Activated T-helper 1 cell treated with anti-CD3 and anti-CD28 coated beads, Interleukin-12 subunit alpha, Interleukin-12 subunit beta, Interleukin-2, Interleukin-4 antibody, amounts not matched to agents 30 ng/mL and 10 ng/mL and 1 ng/mL, durations not matched to agents 14 hours and 24 hours and 36 hours (primary cell): ENCODE data around the gene SLC5A10. TPM values are rescaled to one million over a fixed set of nuclear protein-coding genes. Genes with fewer than 3 reads are reported as not detected.

Experiments used
- DNase-seq: peaks from one replicate; pipeline ENCODE4 v3.0.0; 2021; ENCODE audit warnings: low spot score
- H3K27ac Mint-ChIP-seq: one replicate; pipeline ENCODE4 v1.8.0; 2021; ENCODE audit warnings: mild to moderate bottlenecking, mixed read lengths
- H3K27me3 Mint-ChIP-seq: one replicate; pipeline ENCODE4 v1.8.0; 2022; ENCODE audit warnings: mild to moderate bottlenecking, moderate library complexity, mixed read lengths; ENCODE audit not compliant: insufficient read depth
- H3K36me3 Mint-ChIP-seq: one replicate; pipeline ENCODE4 v1.8.0; 2021; ENCODE audit warnings: low read depth, mixed read lengths
- H3K4me1 Mint-ChIP-seq: one replicate; pipeline ENCODE4 v1.8.0; 2021; ENCODE audit warnings: low read depth, mixed read lengths
- H3K4me3 Mint-ChIP-seq: one replicate; pipeline ENCODE4 v1.8.0; 2021; ENCODE audit warnings: mild to moderate bottlenecking, moderate library complexity, mixed read lengths
- H3K9me3 Mint-ChIP-seq: one replicate; pipeline ENCODE4 v1.8.0; 2021; ENCODE audit warnings: mixed read lengths
- intact Hi-C: fragments of 100-400 bp; cut with micrococcal nuclease; formaldehyde crosslinking; loops from one replicate; pipeline ENCODE4 v1.15.1; 2024
- total RNA-seq: library from RNA; stranded (reverse); gene quantifications from 2 replicates; pipeline ENCODE4 v1.2.3, GENCODE V29; 2022

The SLC5A10 gene
- total RNA-seq, 1 donor from 2014 or later = not detected

- DNase-seq = no peak
- intact Hi-C loops = no loop called here
- Mint-ChIP-seq H3K36me3 (no peaks in the 10 kb centered on the region), H3K4me1 (peaks cover 22% of the 10 kb centered on the region), H3K27me3 (peaks cover 9% of the 10 kb centered on the region), H3K4me3 (no peak overlapping the region), H3K27ac (no peak overlapping the region), H3K9me3 (no peaks in the 10 kb centered on the region)
Measured at GRCh38 chr17:19006698-19007097, 54.7 kb downstream of the SLC5A10 start.

GRCh38 chr17:19009970-19010369 lies 58.0 kb downstream of the SLC5A10 start:
- Mint-ChIP-seq H3K4me3 (no peak overlapping the region), H3K27ac (no peak overlapping the region), H3K9me3 (no peaks in the 10 kb centered on the region), H3K36me3 (no peaks in the 10 kb centered on the region), H3K27me3 (peaks cover 10% of the 10 kb centered on the region), H3K4me1 (peaks cover 5% of the 10 kb centered on the region)
- intact Hi-C loops = no loop called here
- no peak for DNase-seq

- no peaks in the 10 kb centered on the region for H3K36me3 Mint-ChIP-seq
- H3K27me3 Mint-ChIP-seq = peaks cover 10% of the 10 kb centered on the region
- DNase-seq = no peak
- H3K4me3 Mint-ChIP-seq = no peak overlapping the region
- H3K27ac Mint-ChIP-seq = no peak overlapping the region
- intact Hi-C loops = no loop called here
- peaks cover 5% of the 10 kb centered on the region for H3K4me1 Mint-ChIP-seq
- no peaks in the 10 kb centered on the region for H3K9me3 Mint-ChIP-seq
Measured at GRCh38 chr17:19010729-19011505, 59.0 kb downstream of the SLC5A10 start.

DNA sequence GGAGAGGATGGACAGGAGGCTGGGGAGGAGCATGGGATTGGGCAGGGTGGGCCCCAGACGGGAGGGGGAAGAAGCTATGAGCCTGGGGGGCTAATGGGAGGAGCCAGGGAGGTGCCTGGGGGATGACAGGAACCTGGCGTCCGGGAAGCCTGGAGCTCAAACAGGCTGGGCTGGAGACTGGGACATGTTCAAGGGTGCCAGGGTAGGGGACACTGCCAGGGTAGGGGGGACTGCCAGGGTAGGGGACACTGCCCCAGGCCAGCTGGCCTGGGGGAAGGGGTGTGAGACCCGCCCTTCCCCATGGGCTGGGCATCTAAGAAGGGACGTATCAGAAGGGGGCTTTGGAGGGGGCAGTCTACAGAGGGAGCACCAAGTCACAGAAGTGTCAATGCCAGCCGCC lies 59.6 kb downstream of the SLC5A10 start:
- H3K36me3 Mint-ChIP-seq = no peaks in the 10 kb centered on the region
- DNase-seq = no peak
- peaks cover 10% of the 10 kb centered on the region for H3K27me3 Mint-ChIP-seq
- no peak overlapping the region for H3K4me3 Mint-ChIP-seq
- H3K9me3 Mint-ChIP-seq = no peaks in the 10 kb centered on the region
- H3K27ac Mint-ChIP-seq = no peak overlapping the region
- intact Hi-C loops = no loop called here
- peaks cover 5% of the 10 kb centered on the region for H3K4me1 Mint-ChIP-seq

DNA sequence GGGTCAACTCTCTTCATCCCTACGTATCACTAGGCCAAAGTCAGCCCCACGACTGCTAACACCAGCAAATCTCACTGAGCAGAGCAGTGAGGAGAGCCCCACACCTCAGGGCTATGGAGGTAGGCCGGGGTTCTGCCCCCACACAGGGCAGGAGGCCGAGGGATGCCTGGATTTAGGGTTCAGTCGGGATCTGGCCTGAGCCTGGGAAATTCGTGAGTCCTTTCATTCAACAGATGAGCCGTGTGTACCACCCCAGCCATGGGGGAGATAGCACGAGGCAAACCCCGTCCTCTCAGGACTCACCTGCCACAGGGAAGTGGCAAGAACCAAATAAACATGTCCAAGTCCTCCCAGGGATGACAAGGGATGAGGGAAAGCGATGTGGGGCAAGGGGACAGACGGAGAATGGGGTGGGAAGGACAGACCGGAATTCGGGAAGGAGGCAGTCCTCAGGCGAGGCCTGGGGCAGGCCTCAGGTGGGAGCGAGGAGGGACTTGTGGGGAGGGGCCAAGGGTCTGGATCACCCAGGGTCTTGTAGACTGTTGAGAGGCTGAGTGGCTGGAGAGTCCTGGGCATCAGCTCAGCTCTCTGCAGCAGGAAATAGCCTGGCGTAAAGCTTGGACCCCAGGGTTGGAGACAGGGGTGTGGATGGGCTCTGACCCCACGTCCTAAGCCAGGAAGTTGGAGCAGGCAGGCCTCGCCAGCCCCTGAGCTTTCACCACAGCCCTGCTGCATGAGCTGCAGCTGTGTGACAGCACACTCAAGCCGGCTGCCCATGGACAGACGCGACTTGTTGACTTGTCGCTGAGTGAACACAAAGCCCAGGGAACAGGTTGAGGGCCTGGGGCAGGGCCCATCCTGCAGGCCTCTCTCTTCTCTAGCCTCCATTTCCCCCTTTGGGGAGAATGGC lies 60.5 kb downstream of the SLC5A10 start:
- peaks cover 6% of the 10 kb centered on the region for H3K27me3 Mint-ChIP-seq
- DNase-seq = no peak
- no peak overlapping the region for H3K27ac Mint-ChIP-seq
- no peaks in the 10 kb centered on the region for H3K36me3 Mint-ChIP-seq
- no peaks in the 10 kb centered on the region for H3K9me3 Mint-ChIP-seq
- intact Hi-C loops = no loop called here
- peaks cover 4% of the 10 kb centered on the region for H3K4me1 Mint-ChIP-seq
- H3K4me3 Mint-ChIP-seq = no peak overlapping the region

DNA sequence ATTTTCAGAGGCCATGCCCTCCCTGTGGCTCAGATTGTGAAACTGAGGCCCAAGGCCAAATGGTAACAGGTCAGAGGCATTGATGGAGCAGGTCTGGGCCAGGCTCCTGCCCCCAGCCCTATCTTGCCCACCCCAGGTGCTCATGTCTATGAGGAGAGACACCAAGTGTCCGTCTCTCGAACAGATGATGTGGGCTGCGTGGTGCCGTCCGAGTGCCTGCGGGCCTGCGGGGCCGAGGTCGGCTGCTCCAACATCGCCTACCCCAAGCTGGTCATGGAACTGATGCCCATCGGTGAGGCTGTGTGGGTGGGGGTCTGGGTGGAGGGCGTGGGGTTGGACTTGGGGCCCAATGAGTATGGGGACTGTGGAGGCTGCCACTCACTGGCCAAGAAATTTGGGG lies 61.3 kb downstream of the SLC5A10 start:
- intact Hi-C loops = no loop called here
- no peak overlapping the region for H3K4me3 Mint-ChIP-seq
- no peak for DNase-seq
- H3K27ac Mint-ChIP-seq = no peak overlapping the region
- H3K36me3 Mint-ChIP-seq = no peaks in the 10 kb centered on the region
- no peaks in the 10 kb centered on the region for H3K4me1 Mint-ChIP-seq
- peaks cover 2% of the 10 kb centered on the region for H3K27me3 Mint-ChIP-seq
- H3K9me3 Mint-ChIP-seq = no peaks in the 10 kb centered on the region

- DNase-seq = no peak
- Mint-ChIP-seq H3K9me3 (no peaks in the 10 kb centered on the region), H3K36me3 (peaks cover 3% of the 10 kb centered on the region), H3K27me3 (peaks cover 2% of the 10 kb centered on the region), H3K27ac (no peak overlapping the region), H3K4me1 (no peaks in the 10 kb centered on the region), H3K4me3 (no peak overlapping the region)
- intact Hi-C loops = no loop called here
Measured at GRCh38 chr17:19013806-19014627, 62.1 kb downstream of the SLC5A10 start.

DNA sequence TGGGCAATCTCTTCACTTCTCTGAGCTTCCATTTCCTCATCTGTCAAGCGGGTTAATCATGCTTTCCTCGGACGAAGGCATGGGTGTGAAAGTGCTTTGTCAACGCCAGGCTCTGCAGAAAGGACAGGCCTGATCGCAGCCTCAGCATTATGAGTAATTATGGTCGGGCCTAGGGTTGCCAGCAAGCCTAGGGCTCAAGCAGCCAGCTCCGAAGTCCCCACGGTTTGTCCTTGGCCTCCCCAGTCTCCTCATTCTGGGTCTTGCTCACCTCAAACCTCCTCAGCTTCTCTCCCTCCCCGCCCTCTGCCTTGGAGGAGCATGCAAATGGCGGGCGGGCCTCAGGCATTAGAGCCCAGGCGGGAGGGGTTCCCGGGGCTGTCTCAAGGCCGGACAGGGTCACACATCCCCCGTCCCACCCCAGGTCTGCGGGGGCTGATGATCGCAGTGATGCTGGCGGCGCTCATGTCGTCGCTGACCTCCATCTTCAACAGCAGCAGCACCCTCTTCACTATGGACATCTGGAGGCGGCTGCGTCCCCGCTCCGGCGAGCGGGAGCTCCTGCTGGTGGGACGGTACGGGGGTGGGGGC lies 62.8 kb downstream of the SLC5A10 start:
- H3K4me3 Mint-ChIP-seq = no peak overlapping the region

DNA sequence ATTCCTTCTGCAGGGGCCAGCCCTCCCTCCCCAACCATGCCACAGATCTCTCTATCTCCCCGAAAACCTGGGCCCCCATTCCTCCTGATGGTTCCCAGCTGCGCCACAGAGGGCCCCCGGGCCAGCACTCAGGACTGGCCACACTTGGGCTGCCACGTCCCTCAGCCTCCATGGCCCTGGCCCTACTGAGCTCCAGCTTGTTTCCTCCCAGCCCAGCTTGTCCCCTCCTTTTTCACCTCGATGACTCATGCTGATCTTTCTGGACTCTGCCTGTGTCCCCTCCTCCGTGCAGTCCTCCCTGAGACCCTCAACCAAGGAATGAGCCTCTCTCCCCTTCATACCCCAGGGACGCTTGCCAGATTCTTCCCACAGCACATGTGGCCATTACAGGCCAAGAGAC lies 63.5 kb downstream of the SLC5A10 start:
- intact Hi-C loops = no loop called here
- Mint-ChIP-seq H3K36me3 (peaks cover 7% of the 10 kb centered on the region), H3K27ac (no peak overlapping the region), H3K27me3 (peaks cover 3% of the 10 kb centered on the region), H3K4me1 (no peaks in the 10 kb centered on the region), H3K4me3 (no peak overlapping the region), H3K9me3 (no peaks in the 10 kb centered on the region)
- DNase-seq = no peak

More for the DNA sequence above, 62.8 kb downstream of the SLC5A10 start:
- Mint-ChIP-seq H3K9me3 (no peaks in the 10 kb centered on the region), H3K27me3 (peaks cover 2% of the 10 kb centered on the region), H3K27ac (no peak overlapping the region), H3K36me3 (peaks cover 3% of the 10 kb centered on the region), H3K4me1 (no peaks in the 10 kb centered on the region)
- intact Hi-C loops = no loop called here
- DNase-seq = no peak

DNA sequence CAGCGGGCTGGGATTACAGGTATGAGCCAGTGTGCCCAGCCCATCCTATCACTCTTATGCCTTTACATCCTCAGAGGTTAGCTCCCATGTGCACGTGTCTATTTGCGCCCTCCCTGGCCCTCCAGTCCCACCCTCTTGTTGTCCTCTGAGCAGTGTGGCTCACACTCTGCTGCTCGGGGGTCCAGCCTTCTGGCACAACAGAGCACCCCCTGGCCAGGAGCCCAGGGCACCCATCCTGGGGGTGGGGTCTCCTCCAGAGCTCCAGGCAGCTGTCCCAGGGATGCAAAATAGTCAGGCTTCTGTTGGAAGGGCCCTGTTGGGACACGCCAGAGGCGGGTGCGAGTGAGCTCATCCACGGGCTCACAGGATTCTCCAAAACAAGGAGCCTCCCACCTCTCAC lies 64.3 kb downstream of the SLC5A10 start:
- peaks cover 7% of the 10 kb centered on the region for H3K36me3 Mint-ChIP-seq
- no peak overlapping the region for H3K4me3 Mint-ChIP-seq
- H3K4me1 Mint-ChIP-seq = no peaks in the 10 kb centered on the region
- no peak for DNase-seq
- peaks cover 3% of the 10 kb centered on the region for H3K27me3 Mint-ChIP-seq
- intact Hi-C loops = no loop called here
- no peaks in the 10 kb centered on the region for H3K9me3 Mint-ChIP-seq
- H3K27ac Mint-ChIP-seq = no peak overlapping the region

DNA sequence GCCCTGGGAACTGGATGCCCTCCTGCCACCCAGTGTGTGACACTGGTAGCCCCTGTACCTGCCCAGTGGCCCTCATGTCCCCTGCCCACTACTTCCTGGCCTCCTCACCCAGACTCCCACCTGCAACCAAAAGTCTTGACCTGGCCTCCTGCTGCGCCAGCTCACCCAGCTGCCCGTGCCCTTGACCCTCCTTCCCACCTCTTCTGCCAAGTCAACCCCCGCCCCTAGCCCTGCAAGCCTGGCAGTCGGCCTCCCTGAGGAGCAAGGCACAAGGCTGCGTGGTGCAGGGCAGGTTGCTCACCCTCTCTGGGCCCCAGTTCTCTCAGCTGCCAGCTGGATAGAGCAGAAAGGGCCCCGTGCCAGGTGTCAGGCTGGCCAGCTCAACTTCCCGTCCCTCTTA lies 64.9 kb downstream of the SLC5A10 start:
- DNase-seq = no peak
- intact Hi-C loops = no loop called here
- Mint-ChIP-seq H3K27ac (no peak overlapping the region), H3K9me3 (no peaks in the 10 kb centered on the region), H3K36me3 (peaks cover 7% of the 10 kb centered on the region), H3K4me1 (no peaks in the 10 kb centered on the region), H3K27me3 (peaks cover 3% of the 10 kb centered on the region), H3K4me3 (no peak overlapping the region)

GRCh38 chr17:19017401-19017800 lies 65.4 kb downstream of the SLC5A10 start:
- H3K27me3 Mint-ChIP-seq = peaks cover 3% of the 10 kb centered on the region
- no peak overlapping the region for H3K27ac Mint-ChIP-seq
- intact Hi-C loops = no loop called here
- H3K9me3 Mint-ChIP-seq = no peaks in the 10 kb centered on the region
- peaks cover 7% of the 10 kb centered on the region for H3K36me3 Mint-ChIP-seq
- no peaks in the 10 kb centered on the region for H3K4me1 Mint-ChIP-seq
- no peak for DNase-seq
- no peak overlapping the region for H3K4me3 Mint-ChIP-seq
